Renal cortical epithelial cell (primary cell): ENCODE data around the gene URM1. TPM values are rescaled to one million over a fixed set of nuclear protein-coding genes. Genes with fewer than 3 reads are reported as not detected.

Experiments
- DNase-seq: peaks from one replicate; pipeline ENCODE4 v3.0.0-alpha.2; 2011; ENCODE audit warnings: low read depth
- total RNA-seq: library from RNA; depleted of rRNA; stranded (reverse); fragments of >200 nt; gene quantifications from 2 replicates; pipeline ENCODE4 v1.2.3, GENCODE V29; 2014

URM1 gene
- total RNA-seq, 1 donor from 2014 or later: 43.7 TPM

DNA sequence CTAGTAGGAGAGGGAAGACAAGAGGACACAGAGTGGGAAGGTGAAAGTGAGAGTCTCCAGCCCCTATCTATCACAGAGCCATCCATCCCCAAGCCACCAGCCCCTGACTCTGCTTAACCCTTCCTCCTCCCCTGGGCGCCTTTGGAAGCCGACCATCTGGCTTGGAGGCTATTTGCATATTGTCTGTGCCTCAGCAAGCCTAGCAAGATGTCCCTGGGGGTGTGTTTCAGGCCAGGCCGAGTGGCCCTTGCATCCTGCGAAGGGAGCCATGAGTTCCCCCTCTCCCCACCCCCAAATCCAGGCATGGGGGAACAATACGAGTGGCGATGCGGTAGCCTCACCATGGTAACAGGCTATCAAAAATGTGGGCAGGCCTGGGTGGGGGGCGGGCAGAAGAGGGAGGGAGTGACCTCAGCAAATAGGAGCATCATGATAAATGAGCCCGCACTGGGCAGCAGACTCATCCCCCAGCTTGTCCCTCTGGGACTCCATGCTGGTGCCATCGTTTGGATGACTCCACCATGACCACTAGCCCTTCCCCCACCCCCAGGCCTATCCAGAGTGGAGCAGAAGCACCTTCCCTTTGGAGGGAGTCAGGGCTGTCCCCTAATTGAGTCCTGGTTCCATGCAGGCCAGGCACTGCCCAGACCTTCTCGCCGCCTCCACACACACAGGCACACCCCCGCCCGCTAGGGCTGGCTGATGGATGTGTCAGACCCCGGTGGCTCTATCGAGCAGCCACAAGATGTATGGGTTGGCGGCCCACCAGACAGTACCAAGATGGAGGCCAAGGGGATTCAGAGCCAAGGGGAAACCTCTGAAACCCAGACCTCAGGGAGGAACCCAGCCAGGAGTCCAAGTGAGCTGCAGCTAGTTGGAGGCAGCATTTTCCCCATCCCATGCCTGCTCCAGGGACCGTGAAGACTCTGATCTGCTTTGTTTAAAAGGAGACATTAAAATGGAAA is 14.6 kb downstream of the URM1 start:
- DNase-seq: no peak

- DNase-seq: no peak
Measured at GRCh38 chr9:128388150-128388549, 17.0 kb downstream of the URM1 start.

DNA sequence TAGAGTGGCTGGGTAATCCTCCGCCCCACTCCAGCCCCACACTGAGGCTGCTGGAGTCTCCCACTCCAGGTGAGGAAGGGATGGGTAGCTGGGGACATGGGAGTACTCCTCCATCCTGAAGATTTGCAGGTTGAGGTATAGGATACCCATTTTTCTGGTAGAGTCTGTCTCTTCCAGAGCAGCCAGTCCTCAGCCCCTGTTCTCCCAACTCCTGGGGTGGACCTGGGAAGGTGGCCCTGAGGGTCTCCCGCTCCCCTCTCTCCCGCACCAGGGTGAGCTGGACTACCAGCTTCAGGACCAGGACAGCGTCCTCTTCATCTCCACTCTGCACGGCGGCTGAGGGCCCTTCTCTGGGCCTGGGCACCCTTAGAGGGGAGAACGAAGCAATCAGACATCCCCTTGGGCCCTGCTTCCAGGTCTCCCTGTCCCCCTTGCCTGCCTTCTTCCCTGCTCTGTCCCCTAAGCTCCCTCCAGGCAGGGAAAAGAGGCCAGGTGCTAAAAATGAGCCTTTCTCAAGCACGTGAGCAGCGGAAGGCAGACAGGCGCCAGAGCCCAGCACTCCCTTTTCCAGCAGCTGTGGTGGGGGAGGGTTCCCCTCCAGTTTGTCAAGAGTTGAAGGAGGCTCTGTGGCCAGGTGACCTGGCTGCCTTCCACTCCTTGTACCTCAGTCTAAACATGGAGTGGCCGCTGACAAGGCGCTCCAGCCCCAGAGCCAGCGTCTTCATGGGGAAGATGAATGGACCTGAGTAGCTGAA is 18.4 kb downstream of the URM1 start:
- DNase-seq: no peak

DNA sequence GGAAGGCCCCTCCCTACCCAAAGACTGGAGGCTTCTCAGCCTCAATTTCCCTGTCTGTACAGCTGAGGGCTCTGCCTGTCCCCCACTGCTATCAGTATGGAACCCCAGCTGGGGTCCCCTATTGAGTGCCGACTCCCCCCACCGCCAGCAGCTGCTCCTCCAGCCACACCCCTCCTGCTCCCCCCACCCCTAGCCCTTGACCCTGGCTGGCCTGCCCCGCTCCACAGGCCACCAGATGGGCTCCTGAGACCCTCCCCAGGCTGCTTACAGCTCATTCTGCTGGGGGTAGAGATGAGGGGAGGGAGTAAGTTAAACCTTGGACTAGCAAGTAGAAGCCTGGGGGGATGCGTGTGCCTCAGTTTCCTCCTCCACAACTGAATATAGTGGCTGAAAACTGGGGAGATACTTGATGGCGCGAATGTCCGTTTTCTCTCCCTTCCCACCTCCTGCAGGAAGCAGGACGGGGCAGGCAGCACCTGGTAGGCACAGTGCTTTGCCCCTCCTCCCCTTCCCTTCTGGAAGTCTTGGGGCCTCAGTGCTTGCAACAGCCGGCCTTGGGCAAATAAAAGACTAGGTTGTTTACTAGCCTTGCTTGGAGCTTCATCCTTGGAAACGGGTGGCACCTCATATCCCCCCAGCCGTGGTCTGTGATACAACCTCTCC is 19.1 kb downstream of the URM1 start:
- DNase-seq: no peak

DNA sequence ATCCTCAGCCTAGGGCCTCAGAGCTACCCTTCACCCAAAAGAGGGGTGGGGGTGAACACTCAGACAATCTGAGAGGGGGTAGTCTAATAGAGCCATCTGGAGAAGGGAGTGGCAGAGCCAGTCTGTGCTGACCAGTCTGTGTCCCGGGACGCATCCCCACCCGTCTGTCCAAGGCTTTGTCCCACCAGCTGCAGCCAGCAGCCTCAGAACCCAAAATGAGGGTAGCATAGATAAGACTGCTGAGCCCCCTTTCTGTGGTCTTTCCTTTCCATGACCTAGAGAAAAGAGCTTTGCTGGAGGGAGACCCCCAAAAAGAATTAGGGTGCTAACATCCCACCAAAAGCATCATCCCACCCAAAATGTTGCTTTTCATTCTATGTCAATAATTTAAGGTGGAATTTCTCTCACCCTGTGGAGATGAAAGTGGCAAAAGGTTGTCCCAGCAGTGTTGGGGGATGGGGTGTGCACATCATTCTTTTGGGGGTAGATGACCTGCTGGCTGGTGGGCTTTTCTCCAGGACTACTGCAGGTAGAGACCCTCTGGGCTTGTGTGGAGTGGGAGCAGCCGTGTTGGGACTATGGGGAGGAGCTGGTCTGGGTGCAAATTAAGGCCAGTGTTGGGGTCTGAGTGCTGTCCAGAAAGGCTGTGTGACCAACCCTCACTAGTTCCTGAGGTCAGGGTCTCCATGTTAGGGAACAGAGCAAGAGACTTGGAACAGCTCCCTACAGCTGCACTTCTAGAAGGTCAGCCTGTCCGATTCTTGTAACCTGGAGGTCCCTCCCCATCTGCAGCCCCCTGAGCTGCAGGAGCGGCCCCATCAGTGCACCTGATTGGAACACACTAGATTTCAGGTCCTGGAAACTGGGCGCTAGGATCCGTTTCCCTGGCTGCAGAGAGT is 19.9 kb downstream of the URM1 start:
- DNase-seq: no peak

- no peak for DNase-seq
Measured at GRCh38 chr9:128391956-128392301, 20.8 kb downstream of the URM1 start.

DNA sequence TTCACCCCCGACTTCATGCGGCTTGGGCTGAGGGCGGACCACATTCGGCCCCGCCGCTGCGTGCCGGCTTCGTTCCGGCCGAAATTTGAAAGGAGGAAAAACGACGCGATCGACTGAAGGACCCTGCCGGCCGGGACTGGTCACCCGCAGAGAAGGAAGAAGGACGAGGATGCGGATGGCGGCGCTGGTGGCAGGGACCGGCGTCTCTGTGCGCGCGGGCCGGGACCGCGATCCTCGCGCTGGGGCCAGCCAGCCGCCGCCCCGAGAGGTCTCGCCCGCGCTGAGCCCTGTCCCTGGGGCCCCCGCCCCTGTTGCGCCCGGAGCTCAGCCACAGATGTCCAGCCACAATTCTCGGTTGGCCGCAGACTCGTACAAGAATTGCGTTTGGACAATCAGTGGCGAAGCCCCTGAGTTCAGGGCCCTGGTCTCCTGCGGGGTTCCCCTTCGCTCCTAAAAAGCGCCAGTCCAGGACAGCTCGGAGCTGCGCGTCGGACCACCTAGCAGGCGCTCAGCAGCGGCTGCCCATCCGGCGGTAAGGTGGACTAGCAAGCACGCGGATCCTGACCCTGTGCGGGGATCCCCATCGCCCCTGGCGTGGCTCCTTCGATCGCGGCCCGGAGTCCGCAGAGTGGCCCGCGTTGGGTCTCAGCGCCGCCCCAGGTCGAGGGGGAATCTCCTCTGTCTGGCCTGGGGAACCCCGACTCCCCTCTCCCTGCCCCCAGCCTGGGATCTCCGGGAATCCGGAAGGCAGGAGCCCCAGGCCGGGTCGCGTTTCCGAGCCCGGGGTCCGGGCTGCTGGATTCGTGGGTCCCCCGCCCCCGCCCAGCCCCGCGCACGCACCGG is 21.3 kb downstream of the URM1 start:
- DNase-seq: no peak

DNA sequence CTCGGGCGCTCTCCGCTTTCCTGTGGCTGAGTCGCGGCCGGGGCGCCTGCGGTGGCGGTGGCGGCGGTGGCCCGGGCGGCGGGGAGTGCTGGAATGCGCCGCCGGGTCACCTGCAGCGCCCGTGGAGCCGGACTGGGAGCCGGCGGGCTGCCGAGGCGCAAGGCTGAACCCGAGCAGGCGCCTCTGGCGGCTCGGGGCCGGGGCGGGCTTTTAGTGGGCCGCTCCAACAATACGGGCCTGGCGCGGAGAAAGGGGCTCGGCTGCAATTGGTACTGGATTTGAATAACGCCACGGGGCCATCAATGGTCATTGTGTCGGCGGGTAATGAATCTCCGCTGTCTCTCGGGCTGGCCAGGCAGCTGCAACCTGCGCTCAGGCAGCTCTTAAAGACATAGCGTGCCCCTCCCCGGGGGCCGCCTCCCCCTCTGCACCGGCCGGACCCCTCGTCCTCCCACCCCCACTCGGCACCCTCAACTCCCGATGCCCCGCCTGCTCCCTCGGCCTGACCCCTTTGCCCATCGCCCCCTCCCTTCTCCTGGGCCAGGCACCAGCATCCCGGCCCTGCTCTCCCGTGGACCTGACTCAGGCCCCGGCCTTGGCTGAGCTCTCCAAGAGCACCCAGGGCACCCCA is 22.1 kb downstream of the URM1 start:
- no peak for DNase-seq

DNA sequence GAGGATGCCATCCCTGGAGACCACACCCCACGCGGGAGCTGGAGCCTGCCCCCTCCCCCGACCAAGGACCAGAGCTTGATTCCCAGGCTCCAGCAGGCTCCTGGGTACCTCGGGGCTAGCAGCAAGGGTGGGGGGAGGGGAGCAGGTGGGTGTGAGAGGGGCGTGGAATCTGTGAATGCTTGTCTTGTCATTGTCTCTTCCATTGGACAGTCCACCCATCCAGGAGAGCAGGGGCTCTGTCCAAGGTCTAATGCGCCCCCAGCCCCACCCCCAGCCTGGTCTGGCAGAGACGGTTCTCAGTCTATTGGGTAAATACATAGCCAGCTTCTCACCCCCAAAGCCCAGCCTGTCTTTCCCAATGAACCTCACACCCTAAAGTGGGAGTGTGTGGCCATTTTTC is 22.8 kb downstream of the URM1 start:
- DNase-seq: no peak

DNA sequence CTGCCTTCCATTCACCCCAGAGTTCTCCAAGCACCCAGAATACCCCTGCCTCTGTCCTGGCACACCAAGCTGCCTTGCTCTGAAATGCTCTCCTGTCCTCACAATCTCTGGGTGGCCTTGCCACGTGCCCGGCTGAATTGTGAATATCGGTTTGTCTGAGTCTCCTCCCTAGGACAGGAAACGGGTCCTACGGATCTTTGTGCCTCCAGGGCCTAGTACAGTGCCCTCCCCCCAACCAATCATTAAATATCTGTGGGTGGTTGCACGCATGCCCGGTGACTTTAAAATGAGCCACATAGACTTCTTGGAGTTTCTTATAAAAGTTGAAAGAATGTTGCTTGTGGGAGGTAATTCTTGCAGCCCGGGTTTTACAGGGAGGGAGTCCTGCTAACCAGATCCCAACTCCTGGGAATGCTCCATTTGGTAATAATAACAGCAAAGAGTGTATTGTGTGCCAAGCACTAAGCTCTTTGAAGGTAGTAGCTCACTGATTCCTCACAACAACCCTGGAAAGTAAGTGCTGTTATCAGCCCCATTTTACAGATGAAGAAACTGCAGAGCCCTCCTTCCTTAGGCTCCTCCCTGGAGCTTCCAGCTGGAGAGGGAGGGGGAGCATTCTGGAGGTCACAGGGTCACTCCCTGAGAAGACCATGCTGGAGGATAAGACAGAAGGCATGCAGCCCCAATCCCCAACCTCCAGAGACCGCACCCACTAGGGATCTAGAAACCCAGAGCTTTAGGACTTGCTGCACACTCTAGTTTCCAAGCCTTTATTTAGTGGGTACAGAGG is 23.4 kb downstream of the URM1 start:
- no peak for DNase-seq

GRCh38 chr9:128396970-128397613 is 25.9 kb downstream of the URM1 start:
- DNase-seq: no peak

GRCh38 chr9:128397831-128398230 is 26.7 kb downstream of the URM1 start:
- no peak for DNase-seq

- DNase-seq: no peak
Measured at GRCh38 chr9:128399861-128400260, 28.7 kb downstream of the URM1 start.

GRCh38 chr9:128404560-128404959 is 33.4 kb downstream of the URM1 start:
- no peak for DNase-seq

- no peak for DNase-seq
Measured at GRCh38 chr9:128405077-128405779, 34.1 kb downstream of the URM1 start.

- DNase-seq: no peak
Measured at GRCh38 chr9:128405780-128406171, 34.6 kb downstream of the URM1 start.

DNA sequence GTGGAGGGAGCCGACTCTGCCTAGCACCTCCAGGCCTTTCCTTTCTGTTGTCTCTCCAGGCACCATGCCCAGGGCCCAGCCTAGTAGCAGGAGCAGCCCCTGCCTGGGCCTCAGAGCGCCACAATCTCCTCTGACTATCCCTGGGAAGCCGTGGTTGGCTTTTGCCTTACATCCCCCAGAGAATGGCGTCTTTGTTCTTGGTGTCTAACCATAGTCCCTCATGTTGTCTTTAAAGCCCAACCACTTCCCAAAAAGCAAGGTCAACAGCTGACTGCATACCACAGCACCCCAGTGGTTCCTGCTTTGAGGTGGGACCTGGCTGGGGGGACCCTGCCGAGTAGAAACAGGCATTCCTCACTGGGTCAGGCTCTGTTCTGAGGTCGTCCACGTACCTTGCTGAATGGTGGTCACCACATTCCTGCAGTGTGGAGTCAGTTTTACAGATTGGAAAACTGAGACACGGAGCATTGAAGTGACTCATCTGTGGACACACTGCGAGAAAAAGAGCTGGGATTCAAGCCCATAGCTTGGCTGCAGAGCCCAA is 35.7 kb downstream of the URM1 start:
- DNase-seq: no peak

- DNase-seq: no peak
Measured at GRCh38 chr9:128408963-128409431, 37.8 kb downstream of the URM1 start.
